Measurements from ENCODE around the gene KCNIP1. TPM values are rescaled to one million over a fixed set of nuclear protein-coding genes. Genes with fewer than 3 reads are reported as not detected.
"Not testable (repeated sequence)": the region's sequence is repeated elsewhere in the genome, so short reads cannot be mapped to it uniquely, and the experiment has no call there.

The KCNIP1 gene
- total RNA-seq, 2 experiments from 2014 or later: not detected

DNA sequence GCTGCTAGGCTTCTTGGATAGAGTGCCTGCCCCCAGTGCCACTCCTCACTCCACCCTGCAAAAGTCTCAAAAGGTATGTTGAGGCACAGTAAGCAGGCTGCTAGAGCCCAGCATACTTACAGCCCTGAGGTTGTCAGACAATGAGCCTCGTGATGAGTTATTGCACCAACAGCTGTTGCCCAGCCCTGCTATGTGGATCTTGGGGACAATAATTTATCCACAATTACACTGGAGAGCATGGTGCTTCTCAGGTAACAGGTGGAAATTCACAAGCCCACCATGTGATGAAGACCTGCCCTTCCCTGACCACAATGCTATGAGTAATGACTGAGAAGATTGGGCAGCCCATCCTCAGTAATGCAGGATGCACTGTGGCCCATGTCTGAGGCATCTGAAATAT, 36.5 kb downstream of the KCNIP1 start:
- Mint-ChIP-seq H3K9me3 (peaks cover 2% of the 10 kb centered on the region), H3K27ac (no peak overlapping the region), H3K4me3 (no peak overlapping the region), H3K27me3 (peaks cover 25% of the 10 kb centered on the region), H3K4me1 (no peaks in the 10 kb centered on the region), H3K36me3 (ENCODE audit: low read depth) (no peaks in the 10 kb centered on the region)
- ChIA-PET POLR2A (no interaction called here), CTCF (interaction anchor here (1.5 kb wide), 1 partner anchor 105 kb away, joined by 3 read pairs; no protein-coding TSS in a partner anchor)
- no peak for DNase-seq

GRCh38 chr5:170541146-170541769, 37.4 kb downstream of the KCNIP1 start:
- Mint-ChIP-seq H3K4me3 (no peak overlapping the region), H3K36me3 (ENCODE audit: low read depth) (no peaks in the 10 kb centered on the region), H3K27me3 (peaks cover 29% of the 10 kb centered on the region), H3K4me1 (no peaks in the 10 kb centered on the region), H3K9me3 (peaks cover 4% of the 10 kb centered on the region), H3K27ac (no peak overlapping the region)
- ChIA-PET POLR2A (no interaction called here), CTCF (no interaction called here)
- DNase-seq: no peak

GRCh38 chr5:170542691-170543293, 39.0 kb downstream of the KCNIP1 start:
- Mint-ChIP-seq H3K4me3 (no peak overlapping the region), H3K9me3 (peaks cover 4% of the 10 kb centered on the region), H3K36me3 (ENCODE audit: low read depth) (no peaks in the 10 kb centered on the region), H3K4me1 (no peaks in the 10 kb centered on the region), H3K27me3 (peaks cover 33% of the 10 kb centered on the region), H3K27ac (no peak overlapping the region)
- ChIA-PET POLR2A (no interaction called here), CTCF (no interaction called here)
- DNase-seq: no peak

GRCh38 chr5:170545313-170545712, 41.5 kb downstream of the KCNIP1 start:
- H3K27ac Mint-ChIP-seq: no peak overlapping the region
- ChIA-PET CTCF (no interaction called here), POLR2A (no interaction called here)
- no peak overlapping the region for H3K4me3 Mint-ChIP-seq
- H3K4me1 Mint-ChIP-seq: no peaks in the 10 kb centered on the region
- H3K9me3 Mint-ChIP-seq: peaks cover 4% of the 10 kb centered on the region
- DNase-seq: no peak
- peaks cover 34% of the 10 kb centered on the region for H3K27me3 Mint-ChIP-seq
- H3K36me3 Mint-ChIP-seq (ENCODE audit: low read depth): no peaks in the 10 kb centered on the region

DNA sequence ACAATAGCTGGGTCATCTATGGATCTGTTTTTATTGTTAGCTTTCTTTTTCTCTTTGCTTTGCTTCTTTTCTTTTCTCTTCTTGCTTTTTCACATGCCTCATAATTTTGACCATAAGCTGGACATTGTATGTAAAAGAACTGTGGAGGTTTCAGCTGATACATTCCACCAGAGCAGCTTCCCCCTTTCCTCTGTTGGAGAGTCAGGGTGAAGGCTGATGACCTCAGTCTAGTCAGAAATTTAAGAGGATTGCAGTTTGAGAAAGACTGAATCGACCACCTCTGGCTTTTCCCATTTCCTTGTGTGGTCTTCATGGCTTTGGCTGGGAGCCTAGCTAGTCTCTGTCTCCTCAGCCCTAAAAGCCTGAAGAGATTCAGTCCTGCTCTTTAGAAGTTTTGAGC, 42.0 kb downstream of the KCNIP1 start:
- H3K27me3 Mint-ChIP-seq: peaks cover 34% of the 10 kb centered on the region
- H3K27ac Mint-ChIP-seq: no peak overlapping the region
- peaks cover 4% of the 10 kb centered on the region for H3K9me3 Mint-ChIP-seq
- POLR2A ChIA-PET: no interaction called here
- H3K4me3 Mint-ChIP-seq: no peak overlapping the region
- no peaks in the 10 kb centered on the region for H3K4me1 Mint-ChIP-seq
- CTCF ChIA-PET: no interaction called here
- DNase-seq: no peak
- no peaks in the 10 kb centered on the region for H3K36me3 Mint-ChIP-seq (ENCODE audit: low read depth)

DNA sequence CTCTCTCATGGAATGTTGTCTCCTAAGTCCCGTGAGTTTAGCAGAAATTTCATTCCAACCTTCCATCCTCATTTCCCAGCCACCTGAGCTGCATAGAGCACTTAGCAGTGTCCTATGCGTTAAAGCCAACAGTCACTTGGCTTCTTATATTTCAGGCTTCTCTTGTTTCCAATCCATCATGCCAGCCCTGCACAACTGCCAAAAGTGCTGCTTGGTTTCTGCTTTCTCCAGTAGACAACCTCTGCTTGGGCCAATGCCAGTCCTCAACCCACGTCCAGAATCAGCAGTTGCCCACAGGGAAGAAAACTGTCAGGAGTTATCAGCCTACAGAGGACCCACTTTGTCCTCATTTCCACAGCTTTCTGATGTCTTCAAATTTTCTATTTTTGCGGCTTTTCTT, 42.5 kb downstream of the KCNIP1 start:
- Mint-ChIP-seq H3K4me3 (no peak overlapping the region), H3K27ac (no peak overlapping the region), H3K36me3 (ENCODE audit: low read depth) (no peaks in the 10 kb centered on the region), H3K27me3 (peaks cover 34% of the 10 kb centered on the region), H3K9me3 (peaks cover 4% of the 10 kb centered on the region), H3K4me1 (no peaks in the 10 kb centered on the region)
- no peak for DNase-seq
- POLR2A ChIA-PET: no interaction called here
- CTCF ChIA-PET: no interaction called here

DNA sequence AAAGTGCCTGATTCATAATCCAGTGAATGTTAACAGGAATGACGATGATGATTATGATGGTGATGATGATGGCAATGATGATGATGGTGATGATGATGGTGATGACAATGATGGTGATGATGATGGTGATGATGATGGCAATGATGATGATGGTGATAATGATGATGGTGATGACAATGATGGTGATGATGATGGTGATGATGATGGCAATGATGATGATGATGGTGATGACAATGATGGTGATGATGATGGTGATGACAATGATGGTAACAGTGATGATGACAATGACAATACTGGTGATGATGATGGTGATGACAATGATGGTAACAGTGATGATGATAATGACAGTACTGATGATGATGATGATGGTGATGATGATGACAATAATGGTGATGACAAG, 46.6 kb downstream of the KCNIP1 start:
- H3K36me3 Mint-ChIP-seq (ENCODE audit: low read depth); POLR2A ChIA-PET; DNase-seq; H3K27ac Mint-ChIP-seq; H3K9me3 Mint-ChIP-seq; H3K4me3 Mint-ChIP-seq; H3K4me1 Mint-ChIP-seq; CTCF ChIA-PET: not testable (repeated sequence)
- H3K27me3 Mint-ChIP-seq: peaks cover 33% of the 10 kb centered on the region

DNA sequence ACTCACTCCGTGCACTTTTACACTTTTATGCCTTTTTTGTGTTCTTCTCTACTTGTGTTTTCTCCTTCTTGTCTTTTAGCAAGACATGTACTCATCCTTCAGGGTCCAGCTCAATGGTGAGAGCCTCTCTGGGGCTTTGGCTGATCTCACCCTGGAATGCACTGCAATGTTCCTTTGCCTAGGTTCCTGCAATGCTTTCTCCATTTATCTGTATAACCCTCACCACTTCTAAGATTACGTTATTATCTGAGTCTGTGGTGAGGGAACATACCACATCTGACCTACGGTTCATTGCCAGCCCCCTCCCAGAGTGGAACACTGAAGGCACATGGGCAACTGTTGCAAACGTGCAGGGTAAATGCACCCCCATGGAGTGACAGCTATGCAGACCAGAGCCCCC, 47.3 kb downstream of the KCNIP1 start:
- H3K4me3 Mint-ChIP-seq: no peak overlapping the region
- DNase-seq: no peak
- ChIA-PET CTCF (no interaction called here), POLR2A (no interaction called here)
- no peaks in the 10 kb centered on the region for H3K4me1 Mint-ChIP-seq
- H3K36me3 Mint-ChIP-seq (ENCODE audit: low read depth): no peaks in the 10 kb centered on the region
- H3K27me3 Mint-ChIP-seq: peaks cover 28% of the 10 kb centered on the region
- no peaks in the 10 kb centered on the region for H3K9me3 Mint-ChIP-seq
- H3K27ac Mint-ChIP-seq: no peak overlapping the region

DNA sequence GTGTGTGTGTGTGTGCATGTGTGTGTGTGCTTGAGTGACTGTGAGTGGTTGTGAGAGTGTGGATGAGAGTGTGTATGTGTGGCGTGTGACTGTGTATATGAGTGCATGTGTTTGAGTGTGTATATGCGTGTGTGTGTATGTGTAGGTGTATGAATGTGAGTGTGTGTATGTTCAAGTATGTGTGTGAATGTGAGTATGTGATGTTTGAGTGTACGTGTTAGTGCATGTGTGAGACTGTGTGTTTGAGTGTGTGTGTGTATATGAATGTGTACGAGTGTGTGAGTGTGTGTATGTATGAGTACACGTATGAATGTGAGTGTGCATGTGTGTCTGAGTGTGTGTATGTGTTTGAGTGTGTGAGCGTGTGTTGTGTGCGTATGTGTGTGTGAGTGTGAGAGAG, 47.8 kb downstream of the KCNIP1 start:
- no peaks in the 10 kb centered on the region for H3K36me3 Mint-ChIP-seq (ENCODE audit: low read depth)
- H3K4me1 Mint-ChIP-seq: no peaks in the 10 kb centered on the region
- no peak overlapping the region for H3K4me3 Mint-ChIP-seq
- no peaks in the 10 kb centered on the region for H3K9me3 Mint-ChIP-seq
- H3K27me3 Mint-ChIP-seq: peaks cover 25% of the 10 kb centered on the region
- ChIA-PET CTCF (no interaction called here), POLR2A (no interaction called here)
- no peak for DNase-seq
- no peak overlapping the region for H3K27ac Mint-ChIP-seq

DNA sequence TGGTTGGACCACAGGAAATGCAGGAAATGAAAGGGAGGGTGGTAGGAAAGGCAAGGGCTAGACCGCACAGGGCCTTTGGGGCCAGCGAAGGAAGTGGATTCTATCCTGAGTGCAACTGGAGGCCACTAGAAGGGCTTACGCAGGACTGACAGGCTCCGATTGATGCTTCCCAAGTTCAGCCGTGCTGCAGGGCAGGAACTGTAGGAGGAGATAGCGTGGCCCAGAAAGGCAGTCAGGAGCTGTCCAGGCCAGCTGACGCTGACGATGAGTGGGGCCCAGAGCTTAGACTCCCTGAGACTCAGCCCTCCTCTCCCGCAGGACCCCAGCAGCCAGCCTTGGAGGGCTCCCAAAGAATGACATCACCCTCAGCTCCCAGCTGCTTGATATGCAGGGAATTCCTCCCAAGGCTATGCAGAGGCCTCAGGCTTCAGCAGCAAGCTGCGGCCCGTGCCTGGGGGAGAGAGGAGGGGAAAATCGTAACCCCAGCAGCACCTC, 48.8 kb downstream of the KCNIP1 start:
- peaks cover 21% of the 10 kb centered on the region for H3K27me3 Mint-ChIP-seq
- POLR2A ChIA-PET: no interaction called here
- CTCF ChIA-PET: no interaction called here

GRCh38 chr5:170553218-170553617, 49.4 kb downstream of the KCNIP1 start:
- Mint-ChIP-seq H3K4me3 (no peak overlapping the region), H3K9me3 (no peaks in the 10 kb centered on the region), H3K4me1 (no peaks in the 10 kb centered on the region), H3K27ac (no peak overlapping the region), H3K27me3 (peaks cover 20% of the 10 kb centered on the region), H3K36me3 (ENCODE audit: low read depth) (no peaks in the 10 kb centered on the region)
- ChIA-PET CTCF (no interaction called here), POLR2A (no interaction called here)
- no peak for DNase-seq

More for the DNA sequence above, 48.8 kb downstream of the KCNIP1 start:
- no peak for DNase-seq
- Mint-ChIP-seq H3K9me3 (no peaks in the 10 kb centered on the region), H3K36me3 (ENCODE audit: low read depth) (no peaks in the 10 kb centered on the region), H3K27ac (no peak overlapping the region), H3K4me1 (no peaks in the 10 kb centered on the region), H3K4me3 (no peak overlapping the region)

GRCh38 chr5:170554521-170555267, 50.9 kb downstream of the KCNIP1 start:
- Mint-ChIP-seq H3K4me1 (no peaks in the 10 kb centered on the region), H3K27me3 (peaks cover 28% of the 10 kb centered on the region), H3K9me3 (no peaks in the 10 kb centered on the region), H3K27ac (no peak overlapping the region), H3K4me3 (no peak overlapping the region), H3K36me3 (ENCODE audit: low read depth) (no peaks in the 10 kb centered on the region)
- POLR2A ChIA-PET: no interaction called here
- no peak for DNase-seq
- CTCF ChIA-PET: no interaction called here

- peaks cover 46% of the 10 kb centered on the region for H3K27me3 Mint-ChIP-seq
- CTCF ChIA-PET: no interaction called here
- H3K4me3 Mint-ChIP-seq: no peak overlapping the region
Measured at GRCh38 chr5:170557314-170557713, 53.5 kb downstream of the KCNIP1 start.

GRCh38 chr5:170559296-170559695, 55.5 kb downstream of the KCNIP1 start:
- Mint-ChIP-seq H3K27ac (no peak overlapping the region), H3K4me1 (no peaks in the 10 kb centered on the region), H3K27me3 (peaks cover 47% of the 10 kb centered on the region), H3K36me3 (ENCODE audit: low read depth) (no peaks in the 10 kb centered on the region), H3K9me3 (no peaks in the 10 kb centered on the region), H3K4me3 (no peak overlapping the region)
- no peak for DNase-seq
- POLR2A ChIA-PET: no interaction called here
- CTCF ChIA-PET: no interaction called here

More at GRCh38 chr5:170557314-170557713, 53.5 kb downstream of the KCNIP1 start:
- no peak for DNase-seq
- Mint-ChIP-seq H3K27ac (no peak overlapping the region), H3K4me1 (no peaks in the 10 kb centered on the region), H3K36me3 (ENCODE audit: low read depth) (no peaks in the 10 kb centered on the region), H3K9me3 (no peaks in the 10 kb centered on the region)
- POLR2A ChIA-PET: no interaction called here
